K562 (cell line): ENCODE data around the gene TRDMT1. TPM values are rescaled to one million over a fixed set of nuclear protein-coding genes. Genes with fewer than 3 reads are reported as not detected.

ENCODE experiments used
- CCNT2 ChIP-seq: IDR thresholded peaks from 2 replicates; pipeline ENCODE4 v1.6.1; 2011; ENCODE audit warnings: borderline replicate concordance, low read depth, mild to moderate bottlenecking, moderate library complexity, mixed read lengths, low read length; ENCODE audit not compliant: insufficient read length; ENCODE audit errors: extremely low read depth
- KDM4B ChIP-seq, 2 experiments: fragments of 450-650 bp in 1 of 2; sonication (generic) in 1 of 2; IDR thresholded peaks; 2 replicates each; pipeline ENCODE4 v1.6.1; 2016 to 2017; ENCODE audit warnings: borderline replicate concordance in 2 of 2, antibody characterized with exemption in 1 of 2, low read depth in 1 of 2, mild to moderate bottlenecking in 1 of 2
- NR2C1 ChIP-seq, 2 experiments: fragments of 450-650 bp; IDR thresholded peaks; 2 replicates each; pipeline ENCODE4 v1.6.1; 2017; ENCODE audit warnings: mild to moderate bottlenecking in 2 of 2, antibody characterized with exemption in 1 of 2, inconsistent platforms in 1 of 2, missing compliant biosample characterization in 1 of 2, missing genetic modification characterization in 1 of 2
- RBM22 ChIP-seq: fragments of 200-400 bp; formaldehyde crosslinking; IDR thresholded peaks from 2 replicates; pipeline ENCODE4 v1.6.1; 2018; ENCODE audit warnings: low read length, low read depth; ENCODE audit not compliant: poor library complexity, severe bottlenecking
- SIX5 ChIP-seq, 2 experiments: IDR thresholded peaks; 2 replicates each; pipeline ENCODE4 v1.6.1; 2011; ENCODE audit warnings: low read length in 2 of 2, borderline replicate concordance in 1 of 2, low read depth in 1 of 2, mild to moderate bottlenecking in 1 of 2, moderate library complexity in 1 of 2; ENCODE audit not compliant: insufficient read depth in 1 of 2
- SUPT5H ChIP-seq: fragments of 450-650 bp; IDR thresholded peaks from 2 replicates; pipeline ENCODE4 v1.6.1; 2016
- TCF7 ChIP-seq: sonication (generic); IDR thresholded peaks from 2 replicates; pipeline ENCODE4 v1.6.1; 2016; ENCODE audit warnings: antibody characterized with exemption, borderline replicate concordance
- polyA plus RNA-seq, 8 experiments: library from polyadenylated mRNA; depleted of rRNA in 4 of 8; stranded (reverse) in 5 of 8; unstranded in 3 of 8; fragments of >200 nt; fragmentation: Nextera tagmentation in 2 of 8; fragmentation: Illumina TruSeq in 1 of 8; extraction: Ambion mirVana in 2 of 8; extraction: Trizol in 1 of 8; gene quantifications; 2 replicates each; pipeline versions ENCODE4 v1.2.1 to v1.2.3, GENCODE V29; 2011 to 2014; ENCODE audit warnings: inconsistent platforms in 1 of 8, missing spikeins in 1 of 8
- total RNA-seq, 7 experiments: library from RNA; depleted of rRNA in 6 of 7; stranded (reverse); fragments of >200 nt in 6 of 7; fragmentation: Illumina TruSeq in 2 of 7; extraction: Trizol in 2 of 7; gene quantifications; 2 replicates each; pipeline versions ENCODE4 v1.2.1 to v1.2.3, GENCODE V29; 2011 to 2021; ENCODE audit warnings: low replicate concordance in 1 of 7
- TF ChIP-seq, protein P1 (sequence below): sonication (generic); formaldehyde crosslinking; IDR thresholded peaks from 2 replicates; pipeline ENCODE4 v1.8.0; 2023; ENCODE audit warnings: mild to moderate bottlenecking, missing genetic modification reagents
- TF ChIP-seq, protein P2 (sequence below): fragments of 250-450 bp; sonication (Bioruptor Pico); IDR thresholded peaks from 2 replicates; pipeline ENCODE4 v1.4.0; 2020
- TF ChIP-seq, protein P3 (sequence below), 2 experiments: fragments of 450-650 bp; IDR thresholded peaks; 2 replicates each; pipeline ENCODE4 v1.6.1; 2018; ENCODE audit warnings: mild to moderate bottlenecking in 2 of 2, low read depth in 1 of 2; ENCODE audit not compliant: partially characterized antibody in 2 of 2

The TRDMT1 gene
- total and polyA plus RNA-seq, 9 of the 15 experiments (the other 6 are each of a cell fraction or from before 2014, with no cell fraction given) = 5.4 to 12.6 (median 9.3) TPM

DNA sequence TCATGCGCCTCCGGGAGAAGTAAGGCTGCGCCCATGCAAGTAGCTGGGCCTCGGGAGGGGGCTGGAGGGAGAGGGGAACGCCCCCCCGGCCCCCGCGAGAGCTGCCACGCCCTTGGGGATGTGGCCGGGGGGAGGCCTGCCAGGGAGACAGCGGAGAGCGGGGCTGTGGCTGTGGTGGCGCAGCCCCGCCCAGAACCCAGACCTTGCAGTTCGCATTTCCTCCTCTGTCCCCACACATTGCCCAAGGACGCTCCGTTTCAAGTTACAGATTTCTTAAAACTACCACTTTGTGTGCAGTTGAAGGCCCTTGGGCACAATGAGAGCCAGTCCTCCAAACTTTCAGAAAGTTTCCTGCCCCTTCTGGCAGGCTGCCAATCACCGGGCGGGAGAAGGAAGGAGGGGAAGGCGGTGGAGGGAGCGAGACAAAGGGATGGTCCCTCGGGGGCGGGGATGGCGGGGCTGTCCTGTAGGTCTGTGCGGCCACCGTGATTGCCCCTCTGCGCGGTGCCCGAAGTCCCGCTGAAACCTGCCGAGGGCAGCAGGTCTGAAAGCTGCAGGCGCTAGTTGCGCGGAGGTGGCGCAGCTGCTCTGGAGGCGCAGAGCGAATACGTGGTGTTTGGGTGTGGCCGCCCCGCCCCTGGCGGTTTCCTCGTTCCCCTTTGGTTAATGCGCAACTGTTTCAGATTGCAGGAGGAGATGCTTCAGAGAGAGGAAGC, 28.7 kb upstream of the TRDMT1 start (continued):
- TF ChIP-seq SUPT5H (peak; percentile 74), TCF7 (no peak; the same call in 1 of the 2 replicates), RBM22 (peak; percentile 87), NR2C1 (IDR thresholded peaks at IDR 0.05) (no peak), NR2C1 (tag; IDR thresholded peaks at IDR 0.05) (no peak), KDM4B (IDR thresholded peaks at IDR 0.05; ENCODE audit: borderline replicate concordance in 2 of 2, low read depth in 1 of 2) (no peak), SIX5 (IDR thresholded peaks at IDR 0.05; ENCODE audit: borderline replicate concordance in 1 of 2, insufficient read depth in 1 of 2, low read depth in 1 of 2, low read length in 2 of 2) (peak in 1 of 2 experiments; percentile 37; a peak in 2 of 4 replicates), CCNT2 (peak; percentile 30)
- TF ChIP-seq, protein P1, sequence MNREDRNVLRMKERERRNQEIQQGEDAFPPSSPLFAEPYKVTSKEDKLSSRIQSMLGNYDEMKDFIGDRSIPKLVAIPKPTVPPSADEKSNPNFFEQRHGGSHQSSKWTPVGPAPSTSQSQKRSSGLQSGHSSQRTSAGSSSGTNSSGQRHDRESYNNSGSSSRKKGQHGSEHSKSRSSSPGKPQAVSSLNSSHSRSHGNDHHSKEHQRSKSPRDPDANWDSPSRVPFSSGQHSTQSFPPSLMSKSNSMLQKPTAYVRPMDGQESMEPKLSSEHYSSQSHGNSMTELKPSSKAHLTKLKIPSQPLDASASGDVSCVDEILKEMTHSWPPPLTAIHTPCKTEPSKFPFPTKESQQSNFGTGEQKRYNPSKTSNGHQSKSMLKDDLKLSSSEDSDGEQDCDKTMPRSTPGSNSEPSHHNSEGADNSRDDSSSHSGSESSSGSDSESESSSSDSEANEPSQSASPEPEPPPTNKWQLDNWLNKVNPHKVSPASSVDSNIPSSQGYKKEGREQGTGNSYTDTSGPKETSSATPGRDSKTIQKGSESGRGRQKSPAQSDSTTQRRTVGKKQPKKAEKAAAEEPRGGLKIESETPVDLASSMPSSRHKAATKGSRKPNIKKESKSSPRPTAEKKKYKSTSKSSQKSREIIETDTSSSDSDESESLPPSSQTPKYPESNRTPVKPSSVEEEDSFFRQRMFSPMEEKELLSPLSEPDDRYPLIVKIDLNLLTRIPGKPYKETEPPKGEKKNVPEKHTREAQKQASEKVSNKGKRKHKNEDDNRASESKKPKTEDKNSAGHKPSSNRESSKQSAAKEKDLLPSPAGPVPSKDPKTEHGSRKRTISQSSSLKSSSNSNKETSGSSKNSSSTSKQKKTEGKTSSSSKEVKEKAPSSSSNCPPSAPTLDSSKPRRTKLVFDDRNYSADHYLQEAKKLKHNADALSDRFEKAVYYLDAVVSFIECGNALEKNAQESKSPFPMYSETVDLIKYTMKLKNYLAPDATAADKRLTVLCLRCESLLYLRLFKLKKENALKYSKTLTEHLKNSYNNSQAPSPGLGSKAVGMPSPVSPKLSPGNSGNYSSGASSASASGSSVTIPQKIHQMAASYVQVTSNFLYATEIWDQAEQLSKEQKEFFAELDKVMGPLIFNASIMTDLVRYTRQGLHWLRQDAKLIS (CRISPR knock-in tag) = peak; percentile 65
- TF ChIP-seq, protein P2, sequence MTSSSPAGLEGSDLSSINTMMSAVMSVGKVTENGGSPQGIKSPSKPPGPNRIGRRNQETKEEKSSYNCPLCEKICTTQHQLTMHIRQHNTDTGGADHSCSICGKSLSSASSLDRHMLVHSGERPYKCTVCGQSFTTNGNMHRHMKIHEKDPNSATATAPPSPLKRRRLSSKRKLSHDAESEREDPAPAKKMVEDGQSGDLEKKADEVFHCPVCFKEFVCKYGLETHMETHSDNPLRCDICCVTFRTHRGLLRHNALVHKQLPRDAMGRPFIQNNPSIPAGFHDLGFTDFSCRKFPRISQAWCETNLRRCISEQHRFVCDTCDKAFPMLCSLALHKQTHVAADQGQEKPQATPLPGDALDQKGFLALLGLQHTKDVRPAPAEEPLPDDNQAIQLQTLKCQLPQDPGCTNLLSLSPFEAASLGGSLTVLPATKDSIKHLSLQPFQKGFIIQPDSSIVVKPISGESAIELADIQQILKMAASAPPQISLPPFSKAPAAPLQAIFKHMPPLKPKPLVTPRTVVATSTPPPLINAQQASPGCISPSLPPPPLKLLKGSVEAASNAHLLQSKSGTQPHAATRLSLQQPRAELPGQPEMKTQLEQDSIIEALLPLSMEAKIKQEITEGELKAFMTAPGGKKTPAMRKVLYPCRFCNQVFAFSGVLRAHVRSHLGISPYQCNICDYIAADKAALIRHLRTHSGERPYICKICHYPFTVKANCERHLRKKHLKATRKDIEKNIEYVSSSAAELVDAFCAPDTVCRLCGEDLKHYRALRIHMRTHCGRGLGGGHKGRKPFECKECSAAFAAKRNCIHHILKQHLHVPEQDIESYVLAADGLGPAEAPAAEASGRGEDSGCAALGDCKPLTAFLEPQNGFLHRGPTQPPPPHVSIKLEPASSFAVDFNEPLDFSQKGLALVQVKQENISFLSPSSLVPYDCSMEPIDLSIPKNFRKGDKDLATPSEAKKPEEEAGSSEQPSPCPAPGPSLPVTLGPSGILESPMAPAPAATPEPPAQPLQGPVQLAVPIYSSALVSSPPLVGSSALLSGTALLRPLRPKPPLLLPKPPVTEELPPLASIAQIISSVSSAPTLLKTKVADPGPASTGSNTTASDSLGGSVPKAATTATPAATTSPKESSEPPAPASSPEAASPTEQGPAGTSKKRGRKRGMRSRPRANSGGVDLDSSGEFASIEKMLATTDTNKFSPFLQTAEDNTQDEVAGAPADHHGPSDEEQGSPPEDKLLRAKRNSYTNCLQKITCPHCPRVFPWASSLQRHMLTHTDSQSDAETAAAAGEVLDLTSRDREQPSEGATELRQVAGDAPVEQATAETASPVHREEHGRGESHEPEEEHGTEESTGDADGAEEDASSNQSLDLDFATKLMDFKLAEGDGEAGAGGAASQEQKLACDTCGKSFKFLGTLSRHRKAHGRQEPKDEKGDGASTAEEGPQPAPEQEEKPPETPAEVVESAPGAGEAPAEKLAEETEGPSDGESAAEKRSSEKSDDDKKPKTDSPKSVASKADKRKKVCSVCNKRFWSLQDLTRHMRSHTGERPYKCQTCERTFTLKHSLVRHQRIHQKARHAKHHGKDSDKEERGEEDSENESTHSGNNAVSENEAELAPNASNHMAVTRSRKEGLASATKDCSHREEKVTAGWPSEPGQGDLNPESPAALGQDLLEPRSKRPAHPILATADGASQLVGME = 0 out of 2 replicates have a peak, but pooled peaks have one; percentile 75
- TF ChIP-seq, protein P3, sequence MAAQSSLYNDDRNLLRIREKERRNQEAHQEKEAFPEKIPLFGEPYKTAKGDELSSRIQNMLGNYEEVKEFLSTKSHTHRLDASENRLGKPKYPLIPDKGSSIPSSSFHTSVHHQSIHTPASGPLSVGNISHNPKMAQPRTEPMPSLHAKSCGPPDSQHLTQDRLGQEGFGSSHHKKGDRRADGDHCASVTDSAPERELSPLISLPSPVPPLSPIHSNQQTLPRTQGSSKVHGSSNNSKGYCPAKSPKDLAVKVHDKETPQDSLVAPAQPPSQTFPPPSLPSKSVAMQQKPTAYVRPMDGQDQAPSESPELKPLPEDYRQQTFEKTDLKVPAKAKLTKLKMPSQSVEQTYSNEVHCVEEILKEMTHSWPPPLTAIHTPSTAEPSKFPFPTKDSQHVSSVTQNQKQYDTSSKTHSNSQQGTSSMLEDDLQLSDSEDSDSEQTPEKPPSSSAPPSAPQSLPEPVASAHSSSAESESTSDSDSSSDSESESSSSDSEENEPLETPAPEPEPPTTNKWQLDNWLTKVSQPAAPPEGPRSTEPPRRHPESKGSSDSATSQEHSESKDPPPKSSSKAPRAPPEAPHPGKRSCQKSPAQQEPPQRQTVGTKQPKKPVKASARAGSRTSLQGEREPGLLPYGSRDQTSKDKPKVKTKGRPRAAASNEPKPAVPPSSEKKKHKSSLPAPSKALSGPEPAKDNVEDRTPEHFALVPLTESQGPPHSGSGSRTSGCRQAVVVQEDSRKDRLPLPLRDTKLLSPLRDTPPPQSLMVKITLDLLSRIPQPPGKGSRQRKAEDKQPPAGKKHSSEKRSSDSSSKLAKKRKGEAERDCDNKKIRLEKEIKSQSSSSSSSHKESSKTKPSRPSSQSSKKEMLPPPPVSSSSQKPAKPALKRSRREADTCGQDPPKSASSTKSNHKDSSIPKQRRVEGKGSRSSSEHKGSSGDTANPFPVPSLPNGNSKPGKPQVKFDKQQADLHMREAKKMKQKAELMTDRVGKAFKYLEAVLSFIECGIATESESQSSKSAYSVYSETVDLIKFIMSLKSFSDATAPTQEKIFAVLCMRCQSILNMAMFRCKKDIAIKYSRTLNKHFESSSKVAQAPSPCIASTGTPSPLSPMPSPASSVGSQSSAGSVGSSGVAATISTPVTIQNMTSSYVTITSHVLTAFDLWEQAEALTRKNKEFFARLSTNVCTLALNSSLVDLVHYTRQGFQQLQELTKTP (IDR thresholded peaks at IDR 0.05; ENCODE audit: low read depth in 1 of 2, partially characterized antibody in 2 of 2) = peak in 1 of 2 experiments; percentile 47
